Thyroid gland (tissue), 4 donors: ENCODE results near the gene UBE2O.

Source experiments
- POLR2A ChIP-seq, 2 donors: fragments of 450-650 bp; IDR thresholded peaks; one replicate each; pipeline ENCODE4 v1.6.1; 2017; ENCODE audit warnings: antibody characterized with exemption in 2 of 2, mild to moderate bottlenecking in 2 of 2, moderate library complexity in 1 of 2
- TF ChIP-seq, protein P1 (sequence below), 6 experiments: fragments of 200-600 bp in 3 of 6; fragments of 450-650 bp in 3 of 6; sonication (generic) in 3 of 6; IDR thresholded peaks; one replicate each; pipeline ENCODE4 v1.5.1; 2016 to 2019; ENCODE audit warnings: antibody characterized with exemption in 6 of 6, mild to moderate bottlenecking in 2 of 6, inconsistent platforms in 1 of 6, moderate library complexity in 1 of 6

GRCh38 chr17:76397184-76397583 is 55.8 kb downstream of the UBE2O start:
- TF ChIP-seq, protein P1, sequence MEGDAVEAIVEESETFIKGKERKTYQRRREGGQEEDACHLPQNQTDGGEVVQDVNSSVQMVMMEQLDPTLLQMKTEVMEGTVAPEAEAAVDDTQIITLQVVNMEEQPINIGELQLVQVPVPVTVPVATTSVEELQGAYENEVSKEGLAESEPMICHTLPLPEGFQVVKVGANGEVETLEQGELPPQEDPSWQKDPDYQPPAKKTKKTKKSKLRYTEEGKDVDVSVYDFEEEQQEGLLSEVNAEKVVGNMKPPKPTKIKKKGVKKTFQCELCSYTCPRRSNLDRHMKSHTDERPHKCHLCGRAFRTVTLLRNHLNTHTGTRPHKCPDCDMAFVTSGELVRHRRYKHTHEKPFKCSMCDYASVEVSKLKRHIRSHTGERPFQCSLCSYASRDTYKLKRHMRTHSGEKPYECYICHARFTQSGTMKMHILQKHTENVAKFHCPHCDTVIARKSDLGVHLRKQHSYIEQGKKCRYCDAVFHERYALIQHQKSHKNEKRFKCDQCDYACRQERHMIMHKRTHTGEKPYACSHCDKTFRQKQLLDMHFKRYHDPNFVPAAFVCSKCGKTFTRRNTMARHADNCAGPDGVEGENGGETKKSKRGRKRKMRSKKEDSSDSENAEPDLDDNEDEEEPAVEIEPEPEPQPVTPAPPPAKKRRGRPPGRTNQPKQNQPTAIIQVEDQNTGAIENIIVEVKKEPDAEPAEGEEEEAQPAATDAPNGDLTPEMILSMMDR (IDR thresholded peaks at IDR 0.05): no peak
- TF ChIP-seq POLR2A (IDR thresholded peaks at IDR 0.05): no peak
